GM18909 (cell line): ENCODE results near the gene MLANA.

Experiments used
- ATAC-seq: cut with Tn5 transposase; IDR thresholded peaks from one replicate; pipeline ENCODE4 v1.9.1; 2021; ENCODE audit warnings: mild to moderate bottlenecking; ENCODE audit not compliant: unreplicated experiment, poor library complexity

MLANA gene

GRCh38 chr9:5896863-5897262 is 6.2 kb downstream of the MLANA start:
- ATAC-seq = no peak

DNA sequence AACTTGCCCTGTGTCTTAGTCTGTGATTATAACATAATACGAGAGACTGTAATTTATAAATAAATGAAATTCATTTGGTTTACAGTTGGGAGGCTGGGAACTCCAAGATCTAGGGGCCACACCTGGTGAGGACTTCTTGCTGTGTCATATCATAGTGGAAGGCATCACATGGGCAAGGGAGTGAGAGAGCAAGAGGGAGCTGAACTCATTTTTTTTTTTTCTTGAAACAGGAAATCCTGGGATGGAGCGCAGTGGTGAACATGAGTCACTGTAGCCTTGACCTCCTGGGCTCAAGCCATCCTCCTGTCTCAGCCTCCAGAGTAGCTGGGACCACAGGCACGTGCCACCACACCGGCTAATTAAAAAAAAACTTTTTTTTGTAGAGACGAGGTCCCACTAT is 7.2 kb downstream of the MLANA start:
- ATAC-seq = no peak

DNA sequence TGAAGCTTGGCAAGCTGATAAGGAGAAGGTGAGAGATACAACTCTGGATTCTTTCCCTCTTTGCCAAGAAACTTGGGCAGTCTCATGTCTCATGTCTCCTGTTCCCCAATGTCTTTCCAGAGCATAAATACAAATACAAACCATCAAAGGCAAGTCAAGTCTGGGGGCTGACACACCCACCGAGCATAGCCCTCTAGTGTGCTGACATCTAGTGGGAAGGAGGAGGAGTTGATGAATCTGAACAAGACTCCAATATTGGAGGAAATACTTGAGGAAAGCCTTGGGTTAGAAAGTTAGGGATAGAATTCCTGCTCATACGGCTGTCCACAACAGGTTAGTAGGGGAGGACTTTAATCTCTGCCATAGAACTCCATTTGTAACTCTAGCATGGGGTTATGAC is 8.6 kb downstream of the MLANA start:
- no peak for ATAC-seq

- no peak for ATAC-seq
Observed at GRCh38 chr9:5900622-5901021, 9.9 kb downstream of the MLANA start.

GRCh38 chr9:5902377-5902776 is 11.7 kb downstream of the MLANA start:
- ATAC-seq = no peak

DNA sequence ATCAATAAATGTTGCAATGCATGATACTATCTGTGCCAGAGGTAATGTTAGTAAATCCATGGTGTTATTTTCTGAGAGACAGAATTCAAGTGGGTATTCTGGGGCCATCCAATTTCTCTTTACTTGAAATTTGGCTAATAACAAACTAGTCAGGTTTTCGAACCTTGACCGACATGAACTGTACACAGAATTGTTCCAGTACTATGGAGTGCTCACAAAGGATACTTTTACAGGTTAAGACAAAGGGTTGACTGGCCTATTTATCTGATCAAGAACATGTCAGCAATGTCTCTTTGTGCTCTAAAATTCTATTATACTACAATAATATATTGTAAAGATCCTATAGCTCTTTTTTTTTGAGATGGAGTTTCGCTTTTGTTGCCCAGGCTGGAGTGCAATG is 18.2 kb downstream of the MLANA start:
- no peak for ATAC-seq

- no peak for ATAC-seq
Observed at GRCh38 chr9:5909976-5910375, 19.3 kb downstream of the MLANA start.

DNA sequence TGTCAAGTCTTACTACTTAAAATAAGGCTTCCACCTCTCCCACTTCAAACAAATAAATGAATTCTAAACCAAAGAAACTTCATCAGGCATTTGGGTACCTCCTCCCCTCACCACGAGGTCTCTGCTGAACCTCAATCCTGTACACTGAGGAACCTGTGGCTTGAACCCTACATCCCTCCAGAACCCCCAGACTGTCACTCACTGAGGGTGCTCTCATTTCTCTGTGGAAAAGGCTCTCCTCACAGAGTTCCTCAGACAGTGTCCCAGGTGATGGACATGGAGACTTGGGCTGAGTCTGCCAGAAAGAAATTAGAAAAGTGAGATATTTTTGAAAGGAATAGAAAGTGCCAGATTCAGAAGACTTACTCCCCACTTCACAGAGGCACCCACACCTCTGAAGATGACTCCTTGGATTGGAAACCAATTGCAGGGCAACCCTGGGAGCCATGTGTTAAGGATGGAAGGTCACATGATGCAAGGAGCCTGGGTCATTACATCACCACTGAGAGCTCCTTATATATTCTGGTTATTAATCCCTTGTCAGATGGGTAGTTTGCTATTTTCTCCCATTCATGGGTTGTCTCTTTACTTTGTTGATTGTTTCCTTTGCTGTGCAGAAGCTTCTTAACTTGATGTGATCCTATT is 19.8 kb downstream of the MLANA start:
- no peak for ATAC-seq

GRCh38 chr9:5915438-5915837 is 24.7 kb downstream of the MLANA start:
- ATAC-seq = no peak

GRCh38 chr9:5917273-5917672 is 26.6 kb downstream of the MLANA start:
- no peak for ATAC-seq

DNA sequence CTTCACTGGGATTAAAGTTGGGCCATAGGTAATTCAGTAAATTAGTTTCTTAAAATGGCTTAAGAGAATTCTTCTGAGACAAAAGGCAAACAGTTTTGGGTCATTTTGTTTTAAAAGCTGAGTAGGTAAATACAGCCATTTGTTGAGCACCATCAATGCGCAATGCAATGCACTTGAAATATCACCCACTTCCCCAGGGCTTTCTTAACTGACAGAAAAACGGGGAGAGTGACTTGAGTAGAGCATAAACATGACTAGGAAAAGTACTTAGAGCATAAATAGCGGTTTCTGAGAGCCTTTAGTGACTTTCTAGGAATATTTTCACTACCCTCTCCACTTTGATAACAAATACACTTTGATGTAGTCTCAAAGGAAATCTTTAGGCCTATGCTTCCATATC is 27.2 kb downstream of the MLANA start:
- ATAC-seq = no peak

DNA sequence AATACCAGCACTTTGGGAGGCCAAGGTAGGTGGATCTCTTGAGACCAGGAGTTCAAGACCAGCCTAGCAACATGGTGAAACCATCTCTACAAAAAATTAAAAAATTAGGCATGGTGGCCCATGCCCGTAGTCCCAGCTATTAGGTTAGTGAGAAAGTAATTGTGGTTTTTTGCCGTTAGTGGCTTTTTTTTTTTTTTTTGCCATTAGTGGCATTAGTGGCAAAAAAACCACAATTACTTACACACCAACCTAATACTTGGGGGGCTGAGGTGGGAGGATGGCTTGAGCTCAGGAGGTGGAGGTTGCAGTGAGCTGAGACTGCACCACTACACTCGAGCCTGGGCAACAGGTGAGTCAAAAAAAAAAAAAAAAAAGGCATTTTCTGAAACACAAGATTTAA is 27.8 kb downstream of the MLANA start:
- no peak for ATAC-seq

DNA sequence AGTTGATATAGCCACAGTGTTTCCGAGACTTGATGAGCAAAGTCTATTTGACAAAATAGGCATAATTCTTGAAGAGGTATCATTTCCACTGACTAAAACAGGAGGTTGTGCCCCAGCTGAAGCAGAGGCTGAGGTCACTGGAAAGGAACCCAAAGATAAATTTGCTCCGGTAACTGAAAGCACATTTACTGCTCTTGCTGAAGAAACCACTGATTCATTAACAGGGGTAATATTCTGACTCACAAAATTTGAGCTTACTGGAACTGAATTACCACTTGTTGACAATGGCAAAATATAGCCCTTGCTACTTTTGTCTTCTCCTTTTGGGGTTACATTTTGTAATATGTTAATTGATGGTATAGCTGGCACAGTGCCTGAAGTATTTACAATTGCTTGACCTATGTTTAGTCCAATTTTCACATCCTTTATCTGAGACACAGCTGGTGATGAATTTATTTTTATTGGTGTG is 30.2 kb downstream of the MLANA start:
- peak; percentile 88 for ATAC-seq

DNA sequence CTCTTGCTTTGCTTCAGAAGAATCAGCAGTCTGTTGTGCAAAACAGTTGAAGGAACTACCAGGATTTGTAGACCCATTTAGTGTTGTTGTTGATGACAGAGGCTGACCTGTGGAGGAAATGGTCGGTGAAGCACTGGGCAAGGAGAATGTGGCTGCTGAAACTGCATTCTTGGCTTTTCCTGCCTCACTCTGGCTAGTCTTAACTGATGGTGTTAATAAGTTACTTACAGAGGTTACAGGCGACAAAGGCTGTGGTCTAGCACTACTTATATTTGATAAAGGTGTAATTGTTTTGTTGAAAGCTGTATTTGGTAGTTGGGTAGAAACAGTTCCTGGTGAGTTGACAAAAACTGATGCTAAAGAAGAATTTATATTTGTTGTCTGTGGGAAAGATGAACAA is 31.5 kb downstream of the MLANA start:
- ATAC-seq = peak; percentile 58

- ATAC-seq = peak; percentile 63
Observed at GRCh38 chr9:5931657-5932056, 41.0 kb downstream of the MLANA start.

DNA sequence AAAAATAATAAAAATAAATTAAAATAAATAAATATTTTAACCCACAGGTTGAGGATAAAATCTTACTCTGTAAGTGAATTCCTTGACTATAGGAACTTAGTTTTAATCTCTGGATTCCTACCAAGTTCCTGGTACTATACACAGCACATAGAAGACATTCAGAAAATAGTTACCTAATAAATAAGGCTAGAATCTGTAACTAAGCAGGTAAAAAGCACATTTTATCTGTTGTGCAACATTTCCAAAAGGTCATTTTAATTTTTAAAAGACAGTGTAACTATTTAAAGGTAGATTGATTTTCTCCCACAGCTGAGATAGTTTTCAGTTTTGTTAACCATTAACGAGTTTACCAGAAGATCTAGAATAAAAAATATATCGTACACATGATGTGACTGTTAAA is 47.8 kb downstream of the MLANA start:
- ATAC-seq = no peak

DNA sequence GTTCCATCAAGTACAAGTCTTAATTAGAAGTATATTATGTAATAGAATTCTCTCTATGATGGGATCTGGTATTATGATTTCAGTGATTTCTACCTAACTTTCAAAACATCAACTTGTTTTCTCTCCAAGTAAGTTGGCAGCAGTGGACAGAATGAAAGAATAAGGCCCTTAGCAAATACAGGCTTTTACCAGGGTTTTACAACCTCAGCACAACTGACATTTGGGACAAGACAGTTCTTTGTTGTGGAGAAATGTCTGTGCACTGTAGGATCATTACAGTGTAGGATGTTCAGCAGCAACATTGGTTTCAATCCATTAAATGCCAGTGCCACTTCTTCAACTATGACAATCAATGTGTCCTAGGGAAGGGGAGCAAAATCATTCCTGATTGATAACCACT is 48.8 kb downstream of the MLANA start:
- ATAC-seq = no peak

DNA sequence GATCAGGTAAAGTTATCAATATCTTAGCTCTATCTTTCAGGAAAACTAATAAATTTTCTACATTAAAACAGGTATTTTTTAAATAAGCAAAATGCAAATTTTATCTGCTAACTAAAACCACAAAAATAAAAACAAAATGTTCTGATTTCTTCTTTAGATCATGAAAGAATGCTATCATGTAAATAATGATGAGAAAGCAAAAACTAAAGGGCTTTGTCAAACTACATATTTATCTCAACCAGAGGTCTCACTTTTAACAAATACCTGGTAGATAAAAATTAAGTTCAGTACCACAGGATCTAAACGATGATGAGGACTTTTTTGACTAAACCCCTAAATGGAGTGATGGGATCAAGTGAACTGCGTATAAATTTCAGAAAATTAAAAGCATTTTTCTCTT is 50.5 kb downstream of the MLANA start:
- ATAC-seq = no peak

GRCh38 chr9:5945112-5945511 is 54.4 kb downstream of the MLANA start:
- no peak for ATAC-seq

DNA sequence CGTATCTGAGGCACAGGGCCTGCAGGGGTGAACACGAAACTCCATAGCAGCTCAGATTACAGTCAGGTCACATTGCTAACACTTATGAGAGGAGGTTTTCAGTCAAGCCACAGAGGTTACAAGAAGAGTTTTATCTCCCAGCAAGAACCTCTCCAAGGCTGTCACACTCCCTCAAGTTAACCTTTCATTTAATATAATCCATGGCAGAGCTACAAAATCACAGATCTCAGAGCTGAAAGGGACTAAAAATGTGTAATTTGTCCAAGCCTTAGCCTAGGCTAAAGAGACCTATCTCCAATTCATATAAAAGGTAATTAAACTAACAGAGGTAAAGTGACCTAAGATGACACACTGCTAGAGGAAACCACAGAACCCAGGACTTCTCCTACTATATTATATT is 57.2 kb downstream of the MLANA start:
- no peak for ATAC-seq

DNA sequence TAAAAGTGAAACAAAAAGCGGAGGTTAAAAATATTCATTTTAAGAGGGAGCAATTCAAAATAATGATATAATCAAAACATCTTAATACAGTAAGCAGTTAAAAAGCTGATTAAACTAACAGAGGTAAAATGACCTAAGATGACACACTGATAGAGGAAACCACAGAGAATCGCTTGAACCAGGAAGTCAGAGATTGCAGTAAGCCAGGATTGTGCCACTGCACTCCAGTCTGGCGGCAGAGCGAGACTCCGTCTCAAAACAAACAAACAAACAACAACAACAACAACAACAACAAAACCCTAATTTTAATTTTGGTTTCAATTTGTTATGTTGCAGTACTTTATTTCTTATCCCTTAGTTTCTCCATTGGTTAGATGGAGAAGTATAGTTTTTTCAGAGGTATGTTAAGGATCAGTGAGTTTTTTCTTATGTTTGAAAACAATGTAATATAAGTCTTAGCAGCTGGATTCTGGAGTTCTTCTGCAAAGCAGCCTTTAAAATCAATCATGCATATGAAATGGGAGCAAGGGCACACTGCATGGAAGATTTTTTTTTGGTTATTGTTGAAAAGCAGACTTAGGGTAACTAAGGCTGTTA is 58.5 kb downstream of the MLANA start:
- ATAC-seq = peak; percentile 65

- ATAC-seq = no peak
Observed at GRCh38 chr9:5950261-5950660, 59.6 kb downstream of the MLANA start.
